Inferior parietal cortex (tissue), 1 donor: Measurements from ENCODE around the gene CCBE1.

Source experiments
- DNase-seq: peaks from one replicate; pipeline ENCODE4 v3.0.0-alpha.2; 2016; ENCODE audit errors: extremely low spot score

CCBE1 gene

DNA sequence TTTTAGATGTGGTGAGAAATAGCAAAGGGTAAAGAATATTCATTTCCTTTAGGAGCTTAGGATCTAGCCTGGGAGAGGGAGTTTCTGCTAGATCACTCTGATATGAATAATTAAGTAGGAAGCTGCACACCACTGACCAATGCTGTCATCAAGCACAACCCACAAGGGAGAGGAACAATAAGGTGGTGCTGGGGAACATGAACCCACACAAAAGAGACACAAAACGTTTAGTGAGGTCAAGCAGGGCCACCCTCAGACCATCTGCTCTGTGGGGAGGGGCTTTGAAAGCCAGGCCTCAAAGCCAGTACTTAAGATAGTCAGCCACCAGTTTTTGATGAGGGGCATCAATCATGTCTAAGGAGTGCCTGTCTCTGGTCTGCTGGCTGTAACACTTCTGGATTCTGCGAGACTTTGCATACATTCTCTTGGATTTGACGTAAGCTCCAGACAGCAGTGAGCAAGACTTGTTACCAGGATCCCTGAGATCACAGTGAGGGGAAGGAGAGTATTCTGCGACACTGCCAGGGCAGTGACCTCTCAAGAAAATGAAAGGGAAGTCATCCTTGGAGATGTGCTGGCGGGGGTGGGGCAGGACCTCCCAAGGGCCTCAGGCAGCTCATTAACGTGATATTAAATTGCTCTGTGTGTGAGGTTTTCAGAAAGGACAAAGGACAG is 127.0 kb downstream of the CCBE1 start:
- DNase-seq: no peak

DNA sequence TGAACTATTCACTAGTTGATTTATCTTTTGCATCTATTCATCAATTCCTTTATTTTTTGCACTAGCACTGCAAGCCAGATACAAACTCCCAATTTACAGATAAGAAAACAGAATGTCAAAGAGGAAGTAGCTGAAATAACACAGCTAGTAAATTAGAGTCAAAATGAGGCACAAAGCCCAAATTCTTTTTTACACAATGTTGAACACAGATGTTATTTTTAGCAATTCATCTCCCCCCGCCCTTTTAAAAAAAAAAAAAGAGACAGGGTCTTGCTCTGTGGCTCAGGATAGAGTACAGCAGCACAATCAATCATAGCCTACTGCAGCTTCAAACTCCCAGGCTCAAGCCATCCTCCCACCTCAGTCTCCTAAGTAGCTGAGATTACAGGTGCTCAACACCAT is 127.8 kb downstream of the CCBE1 start:
- DNase-seq: no peak

DNA sequence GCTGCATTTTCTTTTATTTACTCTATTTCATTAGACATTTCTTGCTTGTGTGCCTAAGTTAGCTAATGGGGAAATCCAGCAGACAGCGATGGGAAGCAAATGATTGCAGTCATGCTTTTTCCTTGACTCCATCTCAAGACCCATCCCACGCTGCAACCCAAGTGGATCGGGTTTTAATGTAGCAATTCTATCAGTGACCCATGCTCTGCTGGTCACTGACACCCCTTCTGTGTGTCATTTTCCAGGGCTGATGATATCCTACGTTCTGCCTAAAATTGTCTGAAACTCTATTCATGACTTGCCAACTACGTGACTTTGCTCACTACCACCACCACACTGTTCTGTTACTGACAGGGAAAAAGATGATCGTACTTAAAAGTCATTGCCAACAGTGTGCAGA is 129.8 kb downstream of the CCBE1 start:
- DNase-seq: no peak

DNA sequence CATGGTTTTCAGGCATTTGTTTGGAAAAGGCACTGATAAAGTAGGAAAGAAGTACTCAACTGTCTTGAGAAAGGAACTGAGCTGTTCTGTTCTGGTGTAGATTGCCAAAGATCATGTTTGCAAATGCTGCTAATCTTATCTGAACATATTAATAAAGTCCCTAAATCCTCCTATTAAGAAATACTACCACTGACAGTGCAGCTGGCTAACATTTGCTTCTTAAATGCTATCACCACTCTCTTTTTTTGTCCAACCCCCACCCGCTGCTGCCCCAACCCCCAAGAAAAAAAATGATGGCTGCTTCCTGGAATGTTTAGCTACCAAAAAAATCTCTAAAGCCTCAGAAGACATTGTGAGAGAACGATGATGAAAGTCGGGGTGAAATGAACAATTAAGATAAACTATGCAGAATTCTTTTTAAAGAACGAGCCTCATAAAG is 130.7 kb downstream of the CCBE1 start:
- DNase-seq: no peak

DNA sequence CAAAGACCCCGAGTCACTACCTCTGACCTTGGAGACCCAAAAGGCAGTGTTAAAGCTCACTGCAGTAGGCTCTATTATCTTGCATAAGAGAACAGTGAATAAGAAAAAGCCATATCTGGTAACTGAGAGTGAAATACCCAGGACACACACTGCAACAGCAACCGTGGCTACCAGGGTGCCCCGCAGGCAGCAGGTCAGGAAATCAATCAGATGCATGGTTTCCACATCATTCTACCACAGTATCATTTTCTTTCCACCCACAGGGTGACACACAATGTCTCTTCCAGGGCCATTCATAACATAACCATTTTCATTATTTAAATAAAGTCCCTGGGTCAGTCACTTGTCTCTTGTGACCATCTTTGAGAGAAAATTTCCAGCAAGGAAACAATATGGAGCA is 131.3 kb downstream of the CCBE1 start:
- DNase-seq: no peak

DNA sequence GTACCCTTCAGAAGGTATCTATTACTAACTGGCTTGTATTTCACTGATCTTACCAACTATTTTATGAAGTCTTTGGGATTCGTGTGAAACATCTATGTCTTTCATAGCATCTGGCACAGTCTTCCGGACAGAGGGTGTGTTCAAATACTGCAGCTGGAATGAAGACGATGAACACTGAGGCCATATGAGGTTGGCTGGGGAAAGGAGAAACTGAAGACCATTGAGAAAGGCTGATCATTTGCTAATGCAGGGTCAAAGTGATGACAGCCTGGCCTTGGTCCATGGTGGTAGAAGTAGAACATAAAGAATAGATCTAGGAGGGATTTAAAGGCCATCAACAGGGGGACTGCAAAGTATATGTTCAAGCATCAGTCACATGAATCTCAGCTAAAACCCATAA is 132.7 kb downstream of the CCBE1 start:
- DNase-seq: no peak

DNA sequence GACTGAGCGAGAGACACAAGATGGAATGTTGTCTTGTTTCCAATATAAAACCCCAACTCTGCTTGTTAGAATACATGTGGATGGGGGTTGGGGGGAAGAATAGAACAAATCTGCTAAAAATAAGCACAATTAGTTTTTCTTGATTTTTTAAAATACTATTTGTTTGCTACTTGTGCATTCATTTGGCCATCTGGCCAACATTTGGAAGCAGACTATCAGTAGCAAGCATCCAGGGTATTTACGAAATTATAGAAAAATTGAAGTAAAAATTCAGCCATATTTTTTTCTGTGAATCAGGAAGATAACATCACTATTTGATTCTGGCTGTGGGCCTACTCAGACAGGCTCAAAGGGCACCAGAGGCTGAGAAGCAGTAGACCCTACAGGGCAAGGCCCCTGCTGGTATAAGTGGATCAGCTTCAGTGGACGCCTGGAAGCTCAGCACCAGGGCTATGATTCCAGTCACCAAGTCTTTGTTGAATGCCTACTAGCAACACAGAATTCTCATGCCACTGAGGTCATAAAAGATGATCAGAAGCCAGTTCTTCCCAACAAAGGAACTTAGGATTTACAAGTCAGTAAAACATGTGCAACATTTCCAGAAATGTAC is 133.9 kb downstream of the CCBE1 start:
- no peak for DNase-seq

DNA sequence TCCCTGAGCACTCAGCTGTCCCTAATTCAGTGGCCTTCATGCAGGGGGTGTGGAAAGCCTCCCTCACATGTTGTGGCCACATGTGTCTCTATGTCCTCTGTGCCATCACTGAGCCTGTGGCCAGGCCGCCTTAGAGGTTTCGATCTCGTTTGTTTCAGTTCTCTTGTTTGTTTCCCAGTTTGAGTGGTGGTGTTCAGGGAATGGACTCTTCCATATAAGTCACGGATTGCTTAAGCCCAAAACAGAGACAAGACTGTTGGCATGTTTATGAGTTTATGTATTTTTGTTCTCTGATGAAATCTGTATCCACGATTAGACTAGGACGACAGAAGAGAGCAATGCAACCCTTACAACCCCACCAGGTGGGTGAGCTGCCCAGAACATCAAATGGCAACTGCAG is 134.5 kb downstream of the CCBE1 start:
- no peak for DNase-seq

DNA sequence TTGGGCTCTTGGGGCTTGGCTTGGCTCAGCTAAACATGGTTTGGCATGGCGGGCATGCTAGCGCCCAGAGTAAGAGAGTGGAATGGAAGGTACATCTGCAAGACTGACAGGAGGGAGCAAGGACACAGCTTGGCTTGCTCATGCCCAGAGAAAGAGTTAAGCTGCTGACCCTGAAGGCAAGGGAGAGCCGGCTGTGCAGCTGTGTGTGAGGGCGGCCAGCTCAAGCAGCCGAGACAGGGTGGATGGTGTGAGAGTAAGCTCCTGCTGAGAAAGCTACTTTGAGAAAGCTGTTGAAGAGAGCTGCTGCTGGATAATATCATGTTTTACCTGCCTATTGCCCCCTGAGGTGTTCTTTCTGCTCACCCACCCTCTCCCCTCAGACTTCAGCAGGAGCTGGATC is 135.6 kb downstream of the CCBE1 start:
- no peak for DNase-seq

DNA sequence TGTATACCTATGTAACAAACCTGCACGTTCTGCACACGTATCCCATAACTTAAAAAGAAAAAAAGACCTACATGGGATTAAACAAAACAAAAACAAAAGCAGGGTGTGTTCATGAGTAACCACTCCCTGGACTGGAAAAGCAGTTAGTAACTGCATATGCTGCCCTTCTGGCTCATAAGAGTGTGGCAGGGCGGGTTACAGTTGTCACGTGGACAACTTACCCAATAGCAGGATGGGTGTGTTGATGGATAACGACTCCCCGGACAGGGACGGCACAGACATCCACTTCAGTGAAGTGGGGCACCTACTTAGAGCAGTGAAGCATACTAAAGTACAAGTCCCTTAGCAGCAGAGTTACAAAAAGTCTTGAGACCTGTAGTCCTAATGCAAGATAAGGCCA is 136.7 kb downstream of the CCBE1 start:
- DNase-seq: no peak

DNA sequence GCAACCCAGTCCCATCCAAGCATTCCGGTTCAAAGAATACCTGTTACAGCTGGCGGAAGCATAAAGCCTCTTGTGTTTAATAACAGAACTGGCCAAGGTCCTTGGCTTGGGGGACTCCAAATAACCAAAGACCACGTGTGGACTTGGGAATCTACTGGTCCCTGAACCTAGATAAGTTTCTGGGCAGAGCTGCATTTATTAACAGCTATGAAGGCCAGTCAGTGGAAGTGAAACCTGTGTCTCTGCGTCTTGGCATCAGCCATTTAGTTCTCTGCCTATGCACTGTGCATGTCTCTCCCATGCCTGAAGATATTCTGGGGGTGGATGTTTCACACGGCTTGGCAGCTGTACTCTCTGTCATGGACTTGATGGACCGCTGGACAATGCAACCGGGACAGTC is 137.7 kb downstream of the CCBE1 start:
- DNase-seq: no peak

DNA sequence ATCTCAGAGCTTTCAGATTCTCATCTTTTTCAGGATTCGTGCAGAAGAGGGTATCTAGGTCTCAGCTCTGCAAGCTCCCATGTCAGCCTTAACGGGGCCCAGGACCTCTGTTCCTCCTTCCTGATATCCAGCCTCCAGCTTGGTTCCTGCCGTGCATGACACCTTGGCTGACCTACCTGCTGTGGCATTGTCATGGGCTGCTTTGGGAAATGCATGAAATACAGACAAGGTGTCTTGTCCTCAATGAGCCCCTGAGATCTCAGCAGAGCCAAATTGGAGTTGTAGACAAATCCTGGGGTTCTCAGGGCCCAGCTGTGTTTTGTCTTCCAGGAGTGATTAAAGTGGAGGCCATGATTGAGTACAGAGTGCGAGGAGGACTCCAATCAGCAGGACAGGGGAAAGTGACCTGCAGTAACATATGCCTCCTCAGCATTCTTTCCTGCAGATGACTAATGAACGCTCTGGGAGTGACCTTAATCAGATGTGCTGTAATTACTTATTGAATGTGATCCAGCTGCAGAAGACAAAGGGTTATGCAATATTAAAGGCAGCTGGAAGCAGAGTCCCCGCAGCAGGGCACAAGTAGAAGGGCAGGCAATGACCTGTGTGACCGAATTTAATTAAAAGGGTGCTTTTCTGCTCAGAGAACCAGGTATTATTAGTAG is 141.1 kb downstream of the CCBE1 start:
- no peak for DNase-seq

DNA sequence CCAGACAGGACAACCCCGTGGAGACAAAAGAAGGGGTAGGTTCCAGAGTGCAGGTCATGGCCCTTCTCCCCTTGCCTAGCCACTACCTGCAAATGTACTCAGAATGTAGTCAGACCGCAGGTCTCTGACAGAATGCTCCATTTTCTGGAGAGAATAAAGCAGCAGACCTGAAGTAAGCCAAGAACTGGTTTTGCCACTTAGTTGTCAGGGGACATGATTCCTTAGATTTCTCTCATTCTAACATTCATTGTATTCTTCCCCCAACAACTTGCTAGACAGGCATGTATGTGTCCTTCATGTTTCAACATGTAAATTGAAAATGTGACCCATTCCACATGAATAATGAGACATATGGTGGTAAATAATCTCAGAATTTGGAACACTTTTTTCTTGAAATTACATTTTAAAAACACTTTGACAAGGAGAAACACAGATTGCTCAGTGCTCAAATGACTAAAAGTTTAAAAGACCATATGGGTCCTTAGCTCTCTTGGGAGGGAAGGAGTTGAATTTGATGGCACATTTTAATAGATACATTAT is 142.4 kb downstream of the CCBE1 start:
- DNase-seq: no peak

DNA sequence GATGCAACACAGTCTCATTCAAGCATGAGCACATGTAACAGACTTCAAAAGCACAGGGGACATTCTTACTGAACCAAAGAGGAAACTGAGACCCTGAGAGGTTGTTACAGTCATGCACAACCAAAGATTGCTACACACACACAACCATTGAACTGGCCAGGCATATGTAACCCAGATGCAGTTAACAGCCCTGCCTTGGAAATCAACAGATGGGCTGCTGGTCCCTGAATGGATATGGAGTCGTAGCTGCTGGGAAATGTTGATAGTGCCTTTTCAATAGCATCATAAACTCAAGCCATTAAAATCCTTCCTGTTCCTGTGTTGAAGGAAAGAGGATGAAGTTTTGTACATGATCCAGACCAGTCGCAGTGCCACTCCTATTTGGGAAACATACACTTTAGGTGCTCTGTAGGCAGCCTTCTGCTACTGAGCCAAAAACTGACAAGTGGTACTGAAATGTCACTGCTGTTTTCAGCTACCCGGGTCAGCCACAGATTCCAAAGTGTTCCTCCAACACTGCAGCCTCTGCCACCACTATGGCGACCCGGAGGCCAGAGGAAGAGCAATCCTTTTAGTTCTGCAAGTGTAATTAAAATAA is 143.9 kb downstream of the CCBE1 start:
- no peak for DNase-seq

DNA sequence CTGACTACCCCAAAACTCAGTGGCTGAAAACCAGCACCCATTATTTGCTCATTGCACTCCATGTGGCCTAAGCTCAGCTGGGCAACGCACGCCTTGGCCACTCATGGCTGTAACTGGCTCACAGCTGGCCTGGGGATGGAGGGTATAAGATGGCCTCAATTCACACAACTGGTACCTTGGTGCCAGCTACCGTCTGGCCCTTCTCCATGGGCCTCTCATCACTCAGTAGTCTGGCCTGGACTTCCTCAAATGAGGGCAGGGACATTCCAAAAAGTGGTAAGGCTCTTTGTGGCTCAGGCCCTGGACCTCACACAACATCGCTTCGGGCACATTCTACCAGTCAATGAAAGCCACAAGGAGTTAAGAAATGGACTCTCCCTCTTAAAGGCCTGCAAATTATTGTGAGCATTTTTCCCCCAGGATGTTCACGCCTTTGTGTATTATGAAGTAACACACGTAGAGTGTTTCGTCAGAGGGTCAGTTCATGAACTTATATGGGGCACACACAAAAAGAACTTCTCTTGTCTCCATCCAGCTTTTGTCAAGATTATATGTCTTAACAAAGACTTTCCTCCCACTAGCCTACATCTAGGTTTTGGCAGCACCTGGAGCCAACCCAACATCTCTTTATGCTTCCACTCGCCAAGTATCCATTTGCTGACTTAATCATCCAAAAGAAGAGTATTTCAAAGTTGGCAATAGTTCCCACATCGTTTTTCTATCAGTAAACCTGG is 145.2 kb downstream of the CCBE1 start:
- DNase-seq: no peak

DNA sequence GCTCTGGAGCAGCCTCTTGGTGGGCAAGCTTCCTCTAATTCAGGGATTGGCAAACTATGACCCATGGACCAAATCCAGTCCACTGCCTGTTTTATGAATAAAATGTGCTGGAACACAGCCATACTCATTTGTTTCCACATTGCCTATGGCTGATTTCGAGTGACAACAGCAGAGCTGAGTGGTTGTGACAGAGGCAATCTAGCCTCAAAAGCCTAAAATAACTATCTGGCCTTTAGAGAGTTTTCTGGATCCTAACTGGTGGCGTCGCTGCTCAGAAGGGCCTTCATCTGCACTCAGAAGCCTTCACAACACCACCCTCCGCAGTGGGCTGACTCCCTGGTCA is 147.1 kb downstream of the CCBE1 start:
- no peak for DNase-seq

DNA sequence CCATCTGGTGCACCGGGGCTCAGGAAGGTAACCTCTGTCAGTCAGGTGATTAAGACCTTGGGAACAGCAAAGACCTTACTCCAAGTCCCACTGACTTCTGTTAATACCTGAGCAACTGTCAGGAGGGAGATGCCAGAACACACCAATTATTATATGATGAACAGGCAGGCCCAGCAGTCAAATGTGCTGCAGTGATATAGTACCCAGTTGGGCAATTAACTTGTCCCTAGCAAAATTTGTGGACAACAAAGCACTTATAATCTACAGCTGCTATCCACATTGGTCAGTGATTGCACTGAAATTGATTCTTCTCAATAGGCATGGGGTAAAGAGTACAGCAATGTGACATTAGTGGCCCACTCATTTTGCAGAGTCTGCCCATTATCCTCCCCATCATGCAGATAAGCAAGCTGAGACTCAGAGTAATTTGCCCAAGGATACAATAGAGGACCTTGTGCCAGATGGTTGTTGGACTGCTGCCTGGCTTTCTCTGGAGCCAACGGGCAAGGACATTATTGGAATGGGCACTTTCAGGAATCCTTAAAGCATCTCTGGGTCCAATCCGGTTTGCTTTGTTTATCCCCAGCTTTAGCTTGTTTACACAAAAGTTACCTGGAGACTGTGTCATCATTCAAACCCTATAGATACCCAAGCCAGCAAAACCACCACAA is 147.6 kb downstream of the CCBE1 start:
- DNase-seq: no peak

DNA sequence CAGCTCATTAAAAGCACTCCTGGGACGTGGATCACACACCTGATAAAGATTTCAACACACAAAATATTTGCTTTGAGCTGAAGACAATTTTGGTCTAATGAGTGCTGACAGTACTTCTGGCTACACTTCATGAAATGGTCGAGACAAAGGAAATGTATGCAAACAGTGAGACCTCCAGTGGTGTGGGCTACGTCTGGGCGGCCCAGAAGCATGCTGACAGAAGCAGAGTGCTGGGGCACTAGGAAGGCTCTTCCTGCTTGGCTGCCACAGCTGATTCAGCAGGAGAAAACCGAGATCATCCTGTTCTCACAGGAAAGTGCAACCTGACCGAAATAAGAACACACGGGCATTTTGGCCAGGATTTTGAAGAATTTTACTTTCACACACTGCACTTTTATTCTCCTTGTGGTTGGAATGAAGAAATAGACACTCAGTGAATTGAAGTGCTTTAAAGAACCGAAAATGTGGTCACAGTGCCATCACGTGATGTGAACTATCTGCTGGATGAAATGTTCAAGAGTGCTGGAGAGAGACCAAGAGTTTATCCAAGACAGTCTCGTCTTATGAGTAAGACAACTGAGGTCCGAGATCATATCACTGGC is 149.5 kb downstream of the CCBE1 start:
- DNase-seq: no peak

DNA sequence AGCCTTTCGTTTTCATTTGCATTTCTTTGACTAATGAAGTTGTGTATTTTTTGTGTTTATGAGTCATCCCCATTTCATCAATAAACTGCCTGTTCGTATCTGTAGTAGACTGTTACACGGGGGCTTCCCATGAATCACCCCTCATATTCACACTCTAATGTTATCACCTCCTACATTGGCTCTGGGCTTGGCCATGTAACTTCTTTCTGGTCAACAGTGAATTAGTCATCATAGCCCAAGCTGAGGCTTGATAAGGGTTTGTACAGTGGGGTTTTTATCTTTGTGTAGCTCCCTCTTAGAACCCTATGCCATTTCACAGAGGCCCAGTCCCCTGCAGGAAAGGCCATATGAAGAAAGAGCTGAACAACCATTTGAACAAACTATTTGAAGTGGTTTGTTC is 151.0 kb downstream of the CCBE1 start:
- DNase-seq: no peak

DNA sequence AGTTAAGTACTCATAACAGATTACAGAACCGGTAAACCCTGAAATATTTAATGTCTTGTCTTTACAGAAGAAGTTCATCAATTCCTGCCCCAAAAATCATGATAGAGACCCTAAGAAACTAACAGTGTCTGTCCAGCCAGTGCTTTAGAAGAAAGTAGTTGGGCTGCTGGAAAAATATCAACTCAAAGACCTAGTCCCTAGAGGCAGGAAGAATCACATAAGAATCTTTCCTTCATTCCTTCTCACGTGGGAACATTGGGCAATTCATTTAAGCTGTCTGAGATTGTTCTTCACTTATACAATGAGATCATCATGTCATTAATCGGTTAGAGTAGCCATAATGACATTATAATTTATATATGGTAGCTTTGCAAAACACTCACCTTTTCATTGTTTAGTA is 156.4 kb downstream of the CCBE1 start:
- DNase-seq: no peak

DNA sequence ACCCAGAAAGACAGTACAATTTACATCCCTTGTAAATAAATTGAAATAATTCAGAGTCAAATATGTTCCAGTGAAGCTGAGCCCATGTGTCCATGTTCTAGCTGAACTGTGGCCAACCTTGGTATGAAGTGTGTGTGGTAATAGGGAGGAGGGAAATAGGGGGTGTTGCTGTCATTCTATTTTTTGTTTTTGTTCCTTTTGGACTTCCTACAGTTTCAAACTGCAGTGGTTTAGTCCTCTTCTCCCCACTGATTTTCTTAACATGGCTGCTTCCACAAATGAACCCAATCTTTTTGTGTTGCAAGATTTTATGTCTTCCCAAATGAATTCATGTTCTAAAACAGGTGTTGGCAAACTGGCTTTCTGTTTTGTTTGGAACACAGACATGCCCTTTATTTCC is 156.9 kb downstream of the CCBE1 start:
- no peak for DNase-seq
